SK-MEL-5 (cell line): ENCODE measurements around the gene GNAT1. TPM values are rescaled to one million over a fixed set of nuclear protein-coding genes. Genes with fewer than 3 reads are reported as not detected.
"Not testable (repeated sequence)": the region's sequence is repeated elsewhere in the genome, so short reads cannot be mapped to it uniquely, and the experiment has no call there.

Source experiments
- DNase-seq: peaks from one replicate; pipeline ENCODE4 v3.0.0-alpha.2; 2016; ENCODE audit warnings: low read depth, low spot score
- in situ Hi-C: cut with HindIII; loops from 2 replicates; pipeline ENCODE4 v1.10.0; 2016; ENCODE audit warnings: low sequenced_read_pairs, high pct_unique_total_duplicates, low pct_unique_long_range_greater_than_20kb
- total RNA-seq: library from RNA; depleted of rRNA; stranded (reverse); fragments of >200 nt; shearing (Covaris generic); gene quantifications from 2 replicates; pipeline ENCODE4 v1.2.3, GENCODE V29; 2014

Gene GNAT1
- total RNA-seq, 1 experiment from 2014 or later, result not detected

DNA sequence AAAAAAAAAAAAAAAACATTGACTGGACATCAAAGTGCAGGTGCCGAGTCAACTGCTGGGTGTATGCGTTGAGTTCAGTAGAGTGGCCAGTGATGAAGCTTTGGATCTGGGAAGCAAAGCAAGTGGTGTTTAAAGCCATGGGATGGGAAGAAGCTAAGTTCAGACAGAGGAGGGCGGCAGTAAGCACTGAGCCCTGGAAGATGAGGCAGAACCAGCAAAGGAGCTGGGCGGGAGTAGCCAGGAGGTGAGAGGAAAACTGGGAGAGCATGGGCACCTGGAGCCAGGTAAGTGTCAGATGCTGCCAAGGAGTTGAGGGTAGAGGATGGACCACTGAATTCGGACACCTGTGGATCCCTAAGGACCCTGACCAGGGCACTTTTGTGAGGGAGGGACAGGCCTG is 33.2 kb downstream of the GNAT1 start:
- no peak for DNase-seq
- in situ Hi-C loops, result no loop called here

- in situ Hi-C loops, result no loop called here
- DNase-seq, result peak; percentile 34
Measured at GRCh38 chr3:50226888-50227389, 35.5 kb downstream of the GNAT1 start.

GRCh38 chr3:50227390-50228183 is 36.2 kb downstream of the GNAT1 start:
- in situ Hi-C loops, result no loop called here
- DNase-seq, result peak; percentile 87

DNA sequence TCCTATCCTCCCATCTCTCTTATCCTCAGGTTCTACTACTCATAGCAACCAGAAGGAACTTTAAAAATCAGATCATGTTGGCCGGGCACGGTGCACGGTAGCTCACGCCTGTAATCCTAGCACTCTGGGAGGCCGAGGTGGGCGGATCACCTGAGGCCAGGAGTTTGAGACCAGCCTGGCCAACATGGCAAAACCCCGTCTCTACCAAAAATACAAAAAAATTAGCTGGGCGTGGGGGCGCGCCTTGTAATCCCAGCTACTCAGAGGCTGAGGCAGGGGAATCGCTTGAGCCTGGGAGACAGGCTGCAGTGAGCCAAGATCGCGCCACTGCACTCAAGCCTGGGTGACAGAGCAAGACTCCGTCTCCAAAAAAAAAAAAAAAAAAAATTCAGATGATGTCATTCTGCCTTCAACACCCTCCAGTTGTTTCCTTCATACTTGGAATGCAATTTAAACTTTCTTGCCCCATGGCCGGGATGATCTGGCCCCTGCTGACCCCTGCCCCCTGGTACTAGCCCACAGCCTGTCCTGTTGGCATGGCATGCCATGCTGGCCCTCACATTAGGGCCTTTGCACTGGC is 36.9 kb downstream of the GNAT1 start:
- in situ Hi-C loops, DNase-seq: not testable (repeated sequence)

- in situ Hi-C loops, result no loop called here
- DNase-seq, result no peak
Measured at GRCh38 chr3:50229490-50229889, 38.1 kb downstream of the GNAT1 start.

DNA sequence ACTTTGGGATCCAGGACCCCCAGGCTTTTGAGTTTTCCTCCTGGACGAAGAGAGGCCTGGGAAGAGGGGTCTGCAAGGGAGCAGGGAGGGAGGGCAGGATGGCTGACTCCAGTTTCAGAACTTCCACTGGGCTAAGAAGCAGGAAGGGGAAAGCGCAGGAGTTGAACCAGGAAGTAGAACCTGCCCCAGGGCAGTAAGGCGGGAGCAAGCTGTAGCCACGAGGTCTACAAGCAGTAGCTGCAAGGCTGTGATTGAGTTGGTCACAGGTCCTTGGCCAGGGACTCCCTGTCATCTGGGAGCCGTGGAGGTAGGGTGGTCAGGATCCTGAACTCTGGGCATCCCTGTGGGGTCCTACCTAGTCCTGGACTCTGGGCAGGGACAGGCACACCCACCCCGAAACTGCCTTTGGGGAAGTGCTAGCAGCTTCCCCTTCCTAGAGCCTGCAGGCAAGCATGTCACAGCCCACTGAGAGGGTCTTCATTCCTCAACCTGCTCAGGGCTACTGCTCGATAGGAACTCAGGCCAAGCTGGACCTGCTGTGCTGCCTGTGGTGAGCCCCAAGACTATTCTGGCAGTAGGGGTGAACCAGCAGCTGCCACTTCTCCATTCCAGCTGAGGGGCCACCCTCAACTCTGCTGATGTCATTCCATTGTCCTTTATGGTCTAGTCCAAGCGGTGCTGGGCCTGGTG is 38.8 kb downstream of the GNAT1 start:
- in situ Hi-C loops, result no loop called here
- DNase-seq, result no peak

GRCh38 chr3:50230794-50231125 is 39.4 kb downstream of the GNAT1 start:
- DNase-seq, result no peak
- in situ Hi-C loops, result no loop called here

DNA sequence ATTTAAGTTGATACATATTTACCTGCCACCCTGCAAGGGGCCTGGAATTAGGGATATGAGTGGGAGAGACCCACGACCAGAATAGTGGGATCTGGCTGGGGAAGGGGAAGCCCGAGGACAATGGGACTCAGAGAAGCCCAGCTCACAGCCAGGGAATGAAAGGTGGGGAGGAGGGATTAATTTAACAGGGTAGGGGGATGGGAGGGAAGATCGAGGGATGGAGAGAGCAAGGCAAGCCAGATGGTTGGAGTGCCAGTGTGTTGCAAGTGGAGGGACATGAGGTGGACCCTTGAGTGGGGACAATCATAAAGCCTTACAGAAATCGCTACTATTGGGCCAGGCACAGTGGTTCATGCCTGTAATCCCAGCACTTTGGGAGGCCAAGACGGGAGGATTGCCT is 40.2 kb downstream of the GNAT1 start:
- DNase-seq, result no peak
- in situ Hi-C loops, result no loop called here

GRCh38 chr3:50232303-50232702 is 40.9 kb downstream of the GNAT1 start:
- in situ Hi-C loops, result no loop called here
- DNase-seq, result no peak

DNA sequence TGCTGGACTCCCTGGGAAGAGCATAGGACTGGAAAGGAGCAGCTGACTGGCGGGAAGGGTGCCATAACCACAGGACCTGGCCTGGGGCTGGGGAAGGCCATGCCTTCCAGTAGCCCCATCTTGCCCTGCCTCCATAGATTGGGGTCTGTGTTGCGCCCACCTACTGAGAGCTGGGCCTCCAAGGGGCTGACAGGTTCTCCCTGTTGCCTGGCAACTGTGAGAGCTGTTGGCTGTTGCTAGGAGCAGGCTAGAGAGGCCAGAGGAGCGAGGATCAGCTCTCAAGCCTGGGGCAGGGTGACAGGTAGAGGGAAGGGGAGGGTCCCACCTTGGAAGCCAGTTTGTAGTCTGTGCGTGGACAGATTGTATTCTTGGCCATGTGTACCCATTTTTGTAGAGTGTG is 41.8 kb downstream of the GNAT1 start:
- DNase-seq, result no peak
- in situ Hi-C loops, result no loop called here

GRCh38 chr3:50235716-50236483 is 44.5 kb downstream of the GNAT1 start, which contains the start of gene GNAI2:
GNAI2 (plus strand) TSS chr3:50236204; CDS start chr3:50236336, 132 bp downstream.
- in situ Hi-C loops, result no loop called here

DNA sequence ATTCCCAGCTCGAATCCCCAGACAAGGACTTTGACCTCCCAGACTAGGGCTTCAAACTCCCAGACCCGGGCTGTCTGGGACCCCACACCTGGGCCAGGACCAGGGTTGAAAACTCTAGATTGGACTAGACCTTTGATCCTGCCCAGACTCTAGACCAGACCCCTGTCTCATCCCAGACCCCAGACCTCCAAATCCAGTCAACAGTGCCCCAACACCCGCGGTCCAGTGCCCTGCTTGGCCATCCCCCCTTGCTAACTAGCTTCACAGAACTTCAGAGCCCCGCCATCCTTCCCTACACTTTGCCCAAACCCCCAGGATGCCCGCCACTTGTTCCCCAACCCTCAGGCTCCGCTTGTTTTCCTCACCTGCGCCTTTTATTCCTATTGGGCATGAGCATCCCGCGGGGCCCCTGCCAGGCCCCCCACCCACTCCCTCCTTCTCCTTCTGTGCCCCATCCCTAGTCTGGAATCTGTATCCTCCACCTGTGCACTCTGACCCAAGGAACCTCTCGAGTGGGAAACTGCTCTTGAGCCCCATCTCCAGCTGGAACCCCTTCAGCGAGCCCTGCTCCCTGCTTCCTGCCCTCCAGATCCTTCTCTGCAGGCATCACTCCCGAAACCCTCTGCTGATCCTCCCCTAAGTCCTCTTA is 45.2 kb downstream of the GNAT1 start:
- in situ Hi-C loops, result no loop called here
- no peak for DNase-seq

More at GRCh38 chr3:50235716-50236483, 44.5 kb downstream of the GNAT1 start, which contains the start of gene GNAI2:
- peak; percentile 98 for DNase-seq

DNA sequence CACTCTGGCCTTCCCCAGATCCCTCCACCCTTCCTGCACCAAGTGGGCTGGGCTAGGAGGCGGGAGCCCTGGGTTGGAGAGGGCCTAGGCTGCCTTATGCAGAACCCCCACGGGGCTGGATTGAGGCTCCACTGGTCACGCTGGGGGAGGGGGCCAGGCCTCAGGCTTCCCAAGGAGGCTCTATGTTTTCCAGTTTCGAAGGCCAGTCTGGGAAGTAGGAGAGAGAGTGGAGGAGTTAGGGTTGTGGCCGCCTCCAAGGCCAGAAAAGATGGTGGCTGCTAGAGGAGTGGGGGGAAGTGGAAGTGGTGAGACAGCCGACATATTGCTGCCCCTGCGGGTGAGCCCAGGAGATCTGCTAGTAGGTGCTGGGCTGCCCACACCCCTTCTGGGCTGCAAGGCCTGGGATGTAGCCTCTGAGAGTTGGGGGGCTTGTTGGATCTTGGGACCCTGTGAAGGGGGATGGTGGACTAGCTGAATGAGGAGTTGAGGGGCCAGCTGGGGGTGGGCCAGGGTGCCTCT is 45.8 kb downstream of the GNAT1 start:
- DNase-seq, result no peak
- in situ Hi-C loops, result no loop called here

GRCh38 chr3:50237754-50238548 is 46.5 kb downstream of the GNAT1 start:
- peak; percentile 78 for DNase-seq
- in situ Hi-C loops, result no loop called here

- DNase-seq, result no peak
- in situ Hi-C loops, result no loop called here
Measured at GRCh38 chr3:50238549-50239026, 47.2 kb downstream of the GNAT1 start.

- in situ Hi-C loops, result no loop called here
- DNase-seq, result no peak
Measured at GRCh38 chr3:50239649-50240048, 48.2 kb downstream of the GNAT1 start.
